NCI-H1092 (cell line): ENCODE measurements around the gene SZT2.

Experiments
- DNase-seq: peaks from one replicate; lab custom pipeline; 2025; lab: John Stamatoyannopoulos, UW

SZT2 gene

GRCh38 chr1:43389326-43390313, at the start of gene SZT2, which contains the start of gene MED8:
TSS of gene SZT2 (plus strand) at chr1:43389899. CDS start at chr1:43389969, 70 bp downstream.
TSS of gene MED8 (minus strand) at chr1:43389800. CDS start at chr1:43389764, 36 bp downstream.
- peak; percentile 97 for DNase-seq

- no peak for DNase-seq
Observed at GRCh38 chr1:43340559-43340958, 49.1 kb upstream of the SZT2 start.

- DNase-seq = no peak
Observed at GRCh38 chr1:43344267-43344850, 45.3 kb upstream of the SZT2 start.

GRCh38 chr1:43345120-43345519, 44.6 kb upstream of the SZT2 start:
- no peak for DNase-seq

- no peak for DNase-seq
Observed at GRCh38 chr1:43346636-43347035, 43.1 kb upstream of the SZT2 start.

- DNase-seq = no peak
Observed at GRCh38 chr1:43348343-43348808, 41.3 kb upstream of the SZT2 start.

- peak; percentile 96 for DNase-seq
Observed at GRCh38 chr1:43348809-43349593, 40.7 kb upstream of the SZT2 start.

GRCh38 chr1:43349594-43350306, 39.9 kb upstream of the SZT2 start:
- DNase-seq = no peak

GRCh38 chr1:43350976-43351375, 38.7 kb upstream of the SZT2 start:
- DNase-seq = no peak

GRCh38 chr1:43351421-43352350, 38.0 kb upstream of the SZT2 start:
- no peak for DNase-seq

GRCh38 chr1:43352351-43352705, 37.4 kb upstream of the SZT2 start:
- DNase-seq = no peak

- DNase-seq = no peak
Observed at GRCh38 chr1:43352881-43353280, 36.8 kb upstream of the SZT2 start.

GRCh38 chr1:43354471-43354870, 35.2 kb upstream of the SZT2 start:
- no peak for DNase-seq

GRCh38 chr1:43354936-43355335, 34.8 kb upstream of the SZT2 start:
- DNase-seq = no peak

GRCh38 chr1:43357251-43357650, 32.4 kb upstream of the SZT2 start:
- DNase-seq = no peak

GRCh38 chr1:43358121-43358745, 31.5 kb upstream of the SZT2 start:
- DNase-seq = peak; percentile 17

GRCh38 chr1:43358746-43359693, 30.7 kb upstream of the SZT2 start, which contains the start of gene CDC20:
TSS of gene CDC20 (plus strand) at chr1:43358981. CDS start at chr1:43359216, 235 bp downstream.
- DNase-seq = peak; percentile 99

GRCh38 chr1:43359696-43360095, 30.0 kb upstream of the SZT2 start:
- no peak for DNase-seq

- DNase-seq = no peak
Observed at GRCh38 chr1:43360616-43361015, 29.1 kb upstream of the SZT2 start.
